ENCODE data around the gene TUBB. TPM values are rescaled to one million over a fixed set of nuclear protein-coding genes. Genes with fewer than 3 reads are reported as not detected.

TUBB gene
- total and polyA plus RNA-seq, 4 donors, result 115 to 533 (median 210) TPM

DNA sequence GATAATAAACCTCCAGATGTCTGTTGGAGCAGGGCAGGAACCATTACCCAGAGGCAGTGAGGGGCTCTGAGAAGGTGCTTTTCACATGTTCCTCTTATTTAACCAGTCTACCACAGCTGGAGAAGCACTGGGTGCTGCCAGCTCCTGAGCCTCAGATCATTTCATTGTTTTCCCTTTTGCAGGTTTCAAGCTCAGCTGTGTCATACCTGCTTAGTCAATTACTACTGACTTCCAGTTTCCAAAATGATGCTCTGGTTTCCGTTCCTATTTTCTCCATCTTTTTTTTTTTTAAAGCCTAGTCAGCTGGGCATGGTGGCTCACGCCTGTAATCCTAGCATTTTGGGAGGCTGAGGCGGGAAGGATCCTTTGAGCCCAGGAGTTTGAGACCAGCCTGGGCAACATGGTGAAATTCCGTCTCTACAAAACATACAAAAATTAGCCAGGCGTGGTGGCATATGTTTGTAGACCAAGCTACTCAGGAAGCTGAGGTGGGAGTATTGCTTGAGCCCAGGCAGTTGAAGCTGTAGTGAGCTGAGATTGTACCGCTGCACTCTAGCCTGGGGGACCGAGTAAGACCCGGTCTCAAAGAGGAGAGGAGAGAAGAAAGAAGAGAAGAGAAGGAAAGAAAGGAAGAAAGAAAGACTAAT, 15.6 kb downstream of the TUBB start:
- no peak overlapping the region for H3K27ac ChIP-seq (ENCODE audit: low read depth in 1 of 2, low read length in 2 of 2)
- peaks cover 8 to 59% (median 40%) of the 10 kb centered on the region in 4 donors for H3K36me3 ChIP-seq (ENCODE audit: control insufficient read depth in 4 of 4, insufficient read depth in 3 of 4, low read depth in 1 of 4, low read length in 3 of 4)
- TF ChIP-seq YY1 (IDR thresholded peaks at IDR 0.05) (no peak), TAF1 (conservative IDR thresholded peaks at IDR 0.05) (no peak), HNF4A (conservative IDR thresholded peaks at IDR 0.05) (no peak)
- H3K9me3 ChIP-seq (ENCODE audit: control insufficient read depth in 4 of 4, low read length in 3 of 4), result no peaks in the 10 kb centered on the region
- no peak for DNase-seq (ENCODE audit: low spot score)
- no peak overlapping the region for H3K9ac ChIP-seq (ENCODE audit: low read depth in 1 of 2, low read length in 2 of 2)
- H3K27me3 ChIP-seq (ENCODE audit: control insufficient read depth in 4 of 4, insufficient read depth in 4 of 4, low read length in 3 of 4), result no peaks in the 10 kb centered on the region
- H3K4me3 ChIP-seq (ENCODE audit: low read depth in 1 of 3, low read length in 3 of 3), result no peak overlapping the region
- peaks cover 0 to 4% (median under 1%) of the 10 kb centered on the region in 4 donors for H3K4me1 ChIP-seq (ENCODE audit: control insufficient read depth in 4 of 4, insufficient read depth in 4 of 4, low read length in 3 of 4)
- WGBS, result 88% methylated on average over 8 of the region's 8 CpGs

DNA sequence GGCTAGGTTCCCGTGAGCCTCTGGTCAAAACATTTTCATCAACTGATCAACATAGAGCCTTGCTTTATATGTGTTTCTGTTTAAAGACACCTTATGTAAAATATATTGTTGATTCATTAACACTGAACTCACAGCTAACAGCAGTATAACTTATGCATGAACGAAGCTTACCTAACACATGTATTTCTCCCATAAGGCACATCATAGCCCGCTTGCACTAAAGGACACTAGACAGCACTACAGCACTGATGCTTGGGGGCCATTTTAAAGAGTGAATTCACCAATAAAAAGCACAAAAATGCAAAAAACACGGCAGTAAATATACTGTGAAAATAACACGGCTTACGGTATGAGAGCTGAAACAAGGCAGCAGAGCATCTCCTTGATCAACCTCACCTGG, 18.4 kb downstream of the TUBB start:
- WGBS, result 76% methylated on average over 6 of the region's 6 CpGs
- Histone ChIP-seq H3K9me3 (ENCODE audit: control insufficient read depth in 4 of 4, low read length in 3 of 4) (no peaks in the 10 kb centered on the region), H3K4me3 (ENCODE audit: low read depth in 1 of 3, low read length in 3 of 3) (no peak overlapping the region), H3K4me1 (ENCODE audit: control insufficient read depth in 4 of 4, insufficient read depth in 4 of 4, low read length in 3 of 4) (peaks cover 0 to 15% (median 8%) of the 10 kb centered on the region in 4 donors), H3K9ac (ENCODE audit: low read depth in 1 of 2, low read length in 2 of 2) (no peak overlapping the region), H3K36me3 (ENCODE audit: control insufficient read depth in 4 of 4, insufficient read depth in 3 of 4, low read depth in 1 of 4, low read length in 3 of 4) (peaks cover 13 to 47% (median 37%) of the 10 kb centered on the region in 4 donors), H3K27me3 (ENCODE audit: control insufficient read depth in 4 of 4, insufficient read depth in 4 of 4, low read length in 3 of 4) (no peaks in the 10 kb centered on the region), H3K27ac (ENCODE audit: low read depth in 1 of 2, low read length in 2 of 2) (no peak overlapping the region)
- DNase-seq (ENCODE audit: low spot score), result no peak
- TF ChIP-seq NR2F2 (IDR thresholded peaks at IDR 0.05) (no peak), FOXA2 (IDR thresholded peaks at IDR 0.05) (no peak), FOXA1 (IDR thresholded peaks at IDR 0.05) (no peak)
- TF ChIP-seq, protein P1, sequence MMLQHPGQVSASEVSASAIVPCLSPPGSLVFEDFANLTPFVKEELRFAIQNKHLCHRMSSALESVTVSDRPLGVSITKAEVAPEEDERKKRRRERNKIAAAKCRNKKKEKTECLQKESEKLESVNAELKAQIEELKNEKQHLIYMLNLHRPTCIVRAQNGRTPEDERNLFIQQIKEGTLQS (IDR thresholded peaks at IDR 0.05), result no peak
- TF ChIP-seq, protein P2, sequence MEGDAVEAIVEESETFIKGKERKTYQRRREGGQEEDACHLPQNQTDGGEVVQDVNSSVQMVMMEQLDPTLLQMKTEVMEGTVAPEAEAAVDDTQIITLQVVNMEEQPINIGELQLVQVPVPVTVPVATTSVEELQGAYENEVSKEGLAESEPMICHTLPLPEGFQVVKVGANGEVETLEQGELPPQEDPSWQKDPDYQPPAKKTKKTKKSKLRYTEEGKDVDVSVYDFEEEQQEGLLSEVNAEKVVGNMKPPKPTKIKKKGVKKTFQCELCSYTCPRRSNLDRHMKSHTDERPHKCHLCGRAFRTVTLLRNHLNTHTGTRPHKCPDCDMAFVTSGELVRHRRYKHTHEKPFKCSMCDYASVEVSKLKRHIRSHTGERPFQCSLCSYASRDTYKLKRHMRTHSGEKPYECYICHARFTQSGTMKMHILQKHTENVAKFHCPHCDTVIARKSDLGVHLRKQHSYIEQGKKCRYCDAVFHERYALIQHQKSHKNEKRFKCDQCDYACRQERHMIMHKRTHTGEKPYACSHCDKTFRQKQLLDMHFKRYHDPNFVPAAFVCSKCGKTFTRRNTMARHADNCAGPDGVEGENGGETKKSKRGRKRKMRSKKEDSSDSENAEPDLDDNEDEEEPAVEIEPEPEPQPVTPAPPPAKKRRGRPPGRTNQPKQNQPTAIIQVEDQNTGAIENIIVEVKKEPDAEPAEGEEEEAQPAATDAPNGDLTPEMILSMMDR (IDR thresholded peaks at IDR 0.05; ENCODE audit: low read depth, low read length, missing input control), result no peak

DNA sequence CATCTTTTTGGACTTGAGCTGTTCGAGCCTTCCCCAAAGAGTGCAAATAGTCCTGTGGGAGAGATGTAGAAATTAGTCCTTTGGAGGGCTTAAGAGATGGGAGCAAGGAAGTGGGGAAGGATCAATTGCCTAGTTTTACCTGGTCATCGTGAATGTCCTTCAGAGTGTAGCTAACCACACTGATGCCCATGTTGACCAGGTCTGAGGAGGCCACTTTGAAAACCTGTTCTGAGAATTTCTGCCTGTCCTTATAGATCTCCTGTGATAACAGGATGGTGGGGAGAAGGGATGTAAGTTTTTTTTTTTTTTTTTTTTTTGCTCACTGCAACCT, 20.4 kb downstream of the TUBB start:
- Histone ChIP-seq H3K4me1 (ENCODE audit: control insufficient read depth in 4 of 4, insufficient read depth in 4 of 4, low read length in 3 of 4) (peaks cover 1 to 21% (median 12%) of the 10 kb centered on the region in 4 donors), H3K4me3 (ENCODE audit: low read depth in 1 of 3, low read length in 3 of 3) (no peak overlapping the region), H3K9me3 (ENCODE audit: control insufficient read depth in 4 of 4, low read length in 3 of 4) (no peaks in the 10 kb centered on the region), H3K27ac (ENCODE audit: low read depth in 1 of 2, low read length in 2 of 2) (no peak overlapping the region), H3K36me3 (ENCODE audit: control insufficient read depth in 4 of 4, insufficient read depth in 3 of 4, low read depth in 1 of 4, low read length in 3 of 4) (peaks cover 11 to 38% (median 29%) of the 10 kb centered on the region in 4 donors), H3K9ac (ENCODE audit: low read depth in 1 of 2, low read length in 2 of 2) (no peak overlapping the region), H3K27me3 (ENCODE audit: control insufficient read depth in 4 of 4, insufficient read depth in 4 of 4, low read length in 3 of 4) (no peaks in the 10 kb centered on the region)
- TF ChIP-seq SP1 (IDR thresholded peaks at IDR 0.05) (no peak), RAD21 (IDR thresholded peaks at IDR 0.05) (no peak), NR2F2 (IDR thresholded peaks at IDR 0.05) (no peak), GABPA (IDR thresholded peaks at IDR 0.05 in 1 of 2, conservative IDR thresholded peaks at IDR 0.05 in 1 of 2) (no peak), HNF4A (conservative IDR thresholded peaks at IDR 0.05) (no peak), FOXA1 (IDR thresholded peaks at IDR 0.05) (no peak), JUND (IDR thresholded peaks at IDR 0.05) (no peak), HNF4G (IDR thresholded peaks at IDR 0.05) (no peak), TAF1 (conservative IDR thresholded peaks at IDR 0.05) (no peak), EGR1 (IDR thresholded peaks at IDR 0.05; ENCODE audit: low read depth in 2 of 2) (no peak), YY1 (IDR thresholded peaks at IDR 0.05) (no peak)
- TF ChIP-seq, protein P3, sequence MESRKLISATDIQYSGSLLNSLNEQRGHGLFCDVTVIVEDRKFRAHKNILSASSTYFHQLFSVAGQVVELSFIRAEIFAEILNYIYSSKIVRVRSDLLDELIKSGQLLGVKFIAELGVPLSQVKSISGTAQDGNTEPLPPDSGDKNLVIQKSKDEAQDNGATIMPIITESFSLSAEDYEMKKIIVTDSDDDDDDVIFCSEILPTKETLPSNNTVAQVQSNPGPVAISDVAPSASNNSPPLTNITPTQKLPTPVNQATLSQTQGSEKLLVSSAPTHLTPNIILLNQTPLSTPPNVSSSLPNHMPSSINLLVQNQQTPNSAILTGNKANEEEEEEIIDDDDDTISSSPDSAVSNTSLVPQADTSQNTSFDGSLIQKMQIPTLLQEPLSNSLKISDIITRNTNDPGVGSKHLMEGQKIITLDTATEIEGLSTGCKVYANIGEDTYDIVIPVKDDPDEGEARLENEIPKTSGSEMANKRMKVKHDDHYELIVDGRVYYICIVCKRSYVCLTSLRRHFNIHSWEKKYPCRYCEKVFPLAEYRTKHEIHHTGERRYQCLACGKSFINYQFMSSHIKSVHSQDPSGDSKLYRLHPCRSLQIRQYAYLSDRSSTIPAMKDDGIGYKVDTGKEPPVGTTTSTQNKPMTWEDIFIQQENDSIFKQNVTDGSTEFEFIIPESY (IDR thresholded peaks at IDR 0.05), result no peak
- TF ChIP-seq, protein P2 (IDR thresholded peaks at IDR 0.05; ENCODE audit: low read depth, low read length, missing input control), result no peak
- TF ChIP-seq, protein P4, sequence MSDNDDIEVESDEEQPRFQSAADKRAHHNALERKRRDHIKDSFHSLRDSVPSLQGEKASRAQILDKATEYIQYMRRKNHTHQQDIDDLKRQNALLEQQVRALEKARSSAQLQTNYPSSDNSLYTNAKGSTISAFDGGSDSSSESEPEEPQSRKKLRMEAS (IDR thresholded peaks at IDR 0.05), result no peak
- TF ChIP-seq, protein P5, sequence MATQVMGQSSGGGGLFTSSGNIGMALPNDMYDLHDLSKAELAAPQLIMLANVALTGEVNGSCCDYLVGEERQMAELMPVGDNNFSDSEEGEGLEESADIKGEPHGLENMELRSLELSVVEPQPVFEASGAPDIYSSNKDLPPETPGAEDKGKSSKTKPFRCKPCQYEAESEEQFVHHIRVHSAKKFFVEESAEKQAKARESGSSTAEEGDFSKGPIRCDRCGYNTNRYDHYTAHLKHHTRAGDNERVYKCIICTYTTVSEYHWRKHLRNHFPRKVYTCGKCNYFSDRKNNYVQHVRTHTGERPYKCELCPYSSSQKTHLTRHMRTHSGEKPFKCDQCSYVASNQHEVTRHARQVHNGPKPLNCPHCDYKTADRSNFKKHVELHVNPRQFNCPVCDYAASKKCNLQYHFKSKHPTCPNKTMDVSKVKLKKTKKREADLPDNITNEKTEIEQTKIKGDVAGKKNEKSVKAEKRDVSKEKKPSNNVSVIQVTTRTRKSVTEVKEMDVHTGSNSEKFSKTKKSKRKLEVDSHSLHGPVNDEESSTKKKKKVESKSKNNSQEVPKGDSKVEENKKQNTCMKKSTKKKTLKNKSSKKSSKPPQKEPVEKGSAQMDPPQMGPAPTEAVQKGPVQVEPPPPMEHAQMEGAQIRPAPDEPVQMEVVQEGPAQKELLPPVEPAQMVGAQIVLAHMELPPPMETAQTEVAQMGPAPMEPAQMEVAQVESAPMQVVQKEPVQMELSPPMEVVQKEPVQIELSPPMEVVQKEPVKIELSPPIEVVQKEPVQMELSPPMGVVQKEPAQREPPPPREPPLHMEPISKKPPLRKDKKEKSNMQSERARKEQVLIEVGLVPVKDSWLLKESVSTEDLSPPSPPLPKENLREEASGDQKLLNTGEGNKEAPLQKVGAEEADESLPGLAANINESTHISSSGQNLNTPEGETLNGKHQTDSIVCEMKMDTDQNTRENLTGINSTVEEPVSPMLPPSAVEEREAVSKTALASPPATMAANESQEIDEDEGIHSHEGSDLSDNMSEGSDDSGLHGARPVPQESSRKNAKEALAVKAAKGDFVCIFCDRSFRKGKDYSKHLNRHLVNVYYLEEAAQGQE (IDR thresholded peaks at IDR 0.05), result no peak
- TF ChIP-seq, protein P1 (IDR thresholded peaks at IDR 0.05), result no peak
- no peak for DNase-seq (ENCODE audit: low spot score)
- WGBS, result 94% methylated on average over 2 of the region's 2 CpGs
